ENCODE data around the gene MFN2.

MFN2 gene

GRCh38 chr1:11934302-11935056 lies 45.8 kb upstream of the MFN2 start, which contains the start of gene PLOD1 (continued):
- TF ChIP-seq, protein P1, sequence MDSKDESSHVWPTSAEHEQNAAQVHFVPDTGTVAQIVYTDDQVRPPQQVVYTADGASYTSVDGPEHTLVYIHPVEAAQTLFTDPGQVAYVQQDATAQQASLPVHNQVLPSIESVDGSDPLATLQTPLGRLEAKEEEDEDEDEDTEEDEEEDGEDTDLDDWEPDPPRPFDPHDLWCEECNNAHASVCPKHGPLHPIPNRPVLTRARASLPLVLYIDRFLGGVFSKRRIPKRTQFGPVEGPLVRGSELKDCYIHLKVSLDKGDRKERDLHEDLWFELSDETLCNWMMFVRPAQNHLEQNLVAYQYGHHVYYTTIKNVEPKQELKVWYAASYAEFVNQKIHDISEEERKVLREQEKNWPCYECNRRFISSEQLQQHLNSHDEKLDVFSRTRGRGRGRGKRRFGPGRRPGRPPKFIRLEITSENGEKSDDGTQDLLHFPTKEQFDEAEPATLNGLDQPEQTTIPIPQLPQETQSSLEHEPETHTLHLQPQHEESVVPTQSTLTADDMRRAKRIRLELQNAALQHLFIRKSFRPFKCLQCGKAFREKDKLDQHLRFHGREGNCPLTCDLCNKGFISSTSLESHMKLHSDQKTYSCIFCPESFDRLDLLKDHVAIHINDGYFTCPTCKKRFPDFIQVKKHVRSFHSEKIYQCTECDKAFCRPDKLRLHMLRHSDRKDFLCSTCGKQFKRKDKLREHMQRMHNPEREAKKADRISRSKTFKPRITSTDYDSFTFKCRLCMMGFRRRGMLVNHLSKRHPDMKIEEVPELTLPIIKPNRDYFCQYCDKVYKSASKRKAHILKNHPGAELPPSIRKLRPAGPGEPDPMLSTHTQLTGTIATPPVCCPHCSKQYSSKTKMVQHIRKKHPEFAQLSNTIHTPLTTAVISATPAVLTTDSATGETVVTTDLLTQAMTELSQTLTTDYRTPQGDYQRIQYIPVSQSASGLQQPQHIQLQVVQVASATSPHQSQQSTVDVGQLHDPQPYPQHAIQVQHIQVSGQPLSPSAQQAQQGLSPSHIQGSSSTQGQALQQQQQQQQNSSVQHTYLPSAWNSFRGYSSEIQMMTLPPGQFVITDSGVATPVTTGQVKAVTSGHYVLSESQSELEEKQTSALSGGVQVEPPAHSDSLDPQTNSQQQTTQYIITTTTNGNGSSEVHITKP (tag by site-specific recombination; IDR thresholded peaks at IDR 0.05) = peak; percentile 81
- TF ChIP-seq, protein P2, sequence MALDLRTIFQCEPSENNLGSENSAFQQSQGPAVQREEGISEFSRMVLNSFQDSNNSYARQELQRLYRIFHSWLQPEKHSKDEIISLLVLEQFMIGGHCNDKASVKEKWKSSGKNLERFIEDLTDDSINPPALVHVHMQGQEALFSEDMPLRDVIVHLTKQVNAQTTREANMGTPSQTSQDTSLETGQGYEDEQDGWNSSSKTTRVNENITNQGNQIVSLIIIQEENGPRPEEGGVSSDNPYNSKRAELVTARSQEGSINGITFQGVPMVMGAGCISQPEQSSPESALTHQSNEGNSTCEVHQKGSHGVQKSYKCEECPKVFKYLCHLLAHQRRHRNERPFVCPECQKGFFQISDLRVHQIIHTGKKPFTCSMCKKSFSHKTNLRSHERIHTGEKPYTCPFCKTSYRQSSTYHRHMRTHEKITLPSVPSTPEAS (tag by site-specific recombination; IDR thresholded peaks at IDR 0.05) = no peak
- TF ChIP-seq ZFHX2 (tag by site-specific recombination; conservative IDR thresholded peaks at IDR 0.05) = peak; percentile 84
- no peak for TF ChIP-seq ZNF350 (tag by site-specific recombination; IDR thresholded peaks at IDR 0.05)
- TF ChIP-seq ZNF248 (tag by site-specific recombination; IDR thresholded peaks at IDR 0.05) = no peak
- TF ChIP-seq OSR2 (tag by site-specific recombination; IDR thresholded peaks at IDR 0.05) = peak; percentile 70
- TF ChIP-seq KLF1 (tag by site-specific recombination; IDR thresholded peaks at IDR 0.05) = peak; percentile 80
- no peak for TF ChIP-seq ZNF560 (tag by site-specific recombination; IDR thresholded peaks at IDR 0.05; ENCODE audit: borderline replicate concordance)
- TF ChIP-seq ZNF596 (tag by site-specific recombination; IDR thresholded peaks at IDR 0.05) = no peak
- TF ChIP-seq HIC1 (tag by site-specific recombination; IDR thresholded peaks at IDR 0.05) = peak; percentile 65; the same call in 1 of the 2 replicates
- no peak for TF ChIP-seq BCL6B (tag by site-specific recombination; IDR thresholded peaks at IDR 0.05)
- no peak for TF ChIP-seq GLI2 (tag by site-specific recombination; IDR thresholded peaks at IDR 0.05; ENCODE audit: borderline replicate concordance, low read depth)
- peak; percentile 52; the same call in 1 of the 2 replicates for TF ChIP-seq KLF10 (tag by site-specific recombination; IDR thresholded peaks at IDR 0.05)
- peak; percentile 81 for TF ChIP-seq ZIC2 (tag by site-specific recombination; IDR thresholded peaks at IDR 0.05)
- no peak for TF ChIP-seq ZNF664 (tag by site-specific recombination; IDR thresholded peaks at IDR 0.05)
- TF ChIP-seq ZNF366 (tag by site-specific recombination; conservative IDR thresholded peaks at IDR 0.05) = no peak
- TF ChIP-seq ZNF266 (tag by site-specific recombination; IDR thresholded peaks at IDR 0.05; ENCODE audit: low read depth) = no peak
- no peak for TF ChIP-seq ZNF776 (tag by site-specific recombination; IDR thresholded peaks at IDR 0.05; ENCODE audit: borderline replicate concordance)
- no peak for TF ChIP-seq PRDM6 (tag by site-specific recombination; IDR thresholded peaks at IDR 0.05)
- no peak for TF ChIP-seq ZNF37A (tag by site-specific recombination; IDR thresholded peaks at IDR 0.05)
- peak; percentile 70 for TF ChIP-seq ZNF398 (tag by site-specific recombination; IDR thresholded peaks at IDR 0.05)
- TF ChIP-seq ZNF544 (tag by site-specific recombination; IDR thresholded peaks at IDR 0.05) = no peak
- TF ChIP-seq SP3 (tag by site-specific recombination; IDR thresholded peaks at IDR 0.05) = peak; percentile 89
